A673 (cell line): Measurements from ENCODE around the gene TRAPPC12. TPM values are rescaled to one million over a fixed set of nuclear protein-coding genes. Genes with fewer than 3 reads are reported as not detected.

Source experiments
- BruUV-seq: library from RNA; stranded (reverse); fragments of 400-500 nt; replicated peaks from 2 replicates; lab custom pipeline; 2021; lab: Mats Ljungman, UMichigan
- CTCF ChIA-PET: fragments of 300-600 bp; sonication (Branson Sonifier 250); formaldehyde crosslinking; loops from one replicate; lab custom pipeline; 2022; ENCODE audit warnings: antibody characterized with exemption; lab: Charles Lee
- POLR2A ChIA-PET: fragments of 300-600 bp; sonication (Branson Sonifier 250); formaldehyde crosslinking; loops from one replicate; lab custom pipeline; 2022; ENCODE audit warnings: antibody characterized with exemption; ENCODE audit not compliant: low non-redundant PET; lab: Charles Lee
- DNase-seq: peaks from one replicate; pipeline ENCODE4 v3.0.0-alpha.2; 2015; ENCODE audit warnings: low spot score
- H3K27ac ChIP-seq: fragments of 200-600 bp; sonication (generic); 2 replicates; pipeline ENCODE4 v1.5.1; 2016; ENCODE audit warnings: mixed run types, low read depth, mild to moderate bottlenecking, mixed read lengths, antibody characterized with exemption, low read length; ENCODE audit not compliant: poor library complexity, severe bottlenecking
- H3K27me3 ChIP-seq: fragments of 200-600 bp; sonication (generic); replicated peaks from 2 replicates; pipeline ENCODE4 v1.6.1; 2017; ENCODE audit warnings: mixed run types, low read depth, mild to moderate bottlenecking, mixed read lengths, antibody characterized with exemption, low read length; ENCODE audit not compliant: insufficient read depth, poor library complexity
- H3K36me3 ChIP-seq: fragments of 200-600 bp; sonication (generic); 2 replicates; pipeline ENCODE4 v1.6.1; 2016; ENCODE audit warnings: mixed run types, mild to moderate bottlenecking, mixed read lengths, antibody characterized with exemption, low read length; ENCODE audit not compliant: insufficient read depth, poor library complexity, severe bottlenecking
- H3K4me1 ChIP-seq: fragments of 200-600 bp; sonication (generic); 2 replicates; pipeline ENCODE4 v1.6.1; 2017; ENCODE audit warnings: mixed run types, mild to moderate bottlenecking, mixed read lengths, antibody characterized with exemption, low read length; ENCODE audit not compliant: insufficient read depth, poor library complexity, severe bottlenecking
- H3K4me3 ChIP-seq: fragments of 200-600 bp; sonication (generic); 2 replicates; pipeline ENCODE4 v1.5.1; 2016; ENCODE audit warnings: low read depth, mixed run types, mild to moderate bottlenecking, mixed read lengths, low read length; ENCODE audit not compliant: poor library complexity, severe bottlenecking
- H3K9me3 ChIP-seq: fragments of 200-600 bp; sonication (generic); 2 replicates; pipeline ENCODE4 v1.6.1; 2016; ENCODE audit warnings: mixed run types, low read depth, mild to moderate bottlenecking, mixed read lengths, antibody characterized with exemption, low read length; ENCODE audit not compliant: poor library complexity, severe bottlenecking
- EZH2 ChIP-seq: fragments of 200-600 bp; sonication (generic); IDR thresholded peaks from 2 replicates; pipeline ENCODE4 v1.6.1; 2017; ENCODE audit warnings: borderline replicate concordance, low read depth, mild to moderate bottlenecking, mixed read lengths, antibody characterized with exemption, low read length; ENCODE audit not compliant: poor library complexity, severe bottlenecking
- intact Hi-C: fragments of 100-400 bp; cut with micrococcal nuclease; formaldehyde crosslinking; loops from one replicate; pipeline ENCODE4 v1.10.0; 2022; ENCODE audit not compliant: unreplicated experiment
- total RNA-seq: library from RNA; stranded (reverse); gene quantifications from 2 replicates; pipeline ENCODE4 v1.2.3, GENCODE V29; 2021
- TF ChIP-seq, protein P1 (sequence below): fragments of 300-800, 200-600 bp; sonication (generic); conservative IDR thresholded peaks from 2 replicates; pipeline ENCODE4 v1.5.1; 2017; ENCODE audit warnings: low read depth, mild to moderate bottlenecking, antibody characterized with exemption, low read length, moderate library complexity, mixed read lengths

Gene TRAPPC12
- total RNA-seq, 1 experiment from 2014 or later, result 94.4 TPM

- POLR2A ChIA-PET, result no interaction called here
- intact Hi-C loops, result loop anchor here (10.0 kb wide), 1 partner anchor 1609 kb away; no protein-coding TSS in a partner anchor
Measured at GRCh38 chr2:3463186-3463835, 83.8 kb downstream of the TRAPPC12 start.

GRCh38 chr2:3463944-3464343, 84.5 kb downstream of the TRAPPC12 start:
- BruUV-seq, result no TSS peak
- no peak overlapping the region for H3K27ac ChIP-seq
- ChIA-PET CTCF (no interaction called here), POLR2A (no interaction called here)
- H3K9me3 ChIP-seq, result no peaks in the 10 kb centered on the region
- intact Hi-C loops, result loop anchor here (10.0 kb wide), 1 partner anchor 1609 kb away; no protein-coding TSS in a partner anchor
- no peak for TF ChIP-seq EZH2
- TF ChIP-seq, protein P1, sequence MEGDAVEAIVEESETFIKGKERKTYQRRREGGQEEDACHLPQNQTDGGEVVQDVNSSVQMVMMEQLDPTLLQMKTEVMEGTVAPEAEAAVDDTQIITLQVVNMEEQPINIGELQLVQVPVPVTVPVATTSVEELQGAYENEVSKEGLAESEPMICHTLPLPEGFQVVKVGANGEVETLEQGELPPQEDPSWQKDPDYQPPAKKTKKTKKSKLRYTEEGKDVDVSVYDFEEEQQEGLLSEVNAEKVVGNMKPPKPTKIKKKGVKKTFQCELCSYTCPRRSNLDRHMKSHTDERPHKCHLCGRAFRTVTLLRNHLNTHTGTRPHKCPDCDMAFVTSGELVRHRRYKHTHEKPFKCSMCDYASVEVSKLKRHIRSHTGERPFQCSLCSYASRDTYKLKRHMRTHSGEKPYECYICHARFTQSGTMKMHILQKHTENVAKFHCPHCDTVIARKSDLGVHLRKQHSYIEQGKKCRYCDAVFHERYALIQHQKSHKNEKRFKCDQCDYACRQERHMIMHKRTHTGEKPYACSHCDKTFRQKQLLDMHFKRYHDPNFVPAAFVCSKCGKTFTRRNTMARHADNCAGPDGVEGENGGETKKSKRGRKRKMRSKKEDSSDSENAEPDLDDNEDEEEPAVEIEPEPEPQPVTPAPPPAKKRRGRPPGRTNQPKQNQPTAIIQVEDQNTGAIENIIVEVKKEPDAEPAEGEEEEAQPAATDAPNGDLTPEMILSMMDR, result no peak
- no peak overlapping the region for H3K4me3 ChIP-seq
- no peaks in the 10 kb centered on the region for H3K27me3 ChIP-seq
- H3K4me1 ChIP-seq, result peaks cover 12% of the 10 kb centered on the region
- H3K36me3 ChIP-seq, result no peaks in the 10 kb centered on the region
- no peak for DNase-seq

More at GRCh38 chr2:3463186-3463835, 83.8 kb downstream of the TRAPPC12 start:
- no peak overlapping the region for H3K4me3 ChIP-seq
- no peak for DNase-seq
- no peak for TF ChIP-seq EZH2
- TF ChIP-seq, protein P1, result no peak
- no peaks in the 10 kb centered on the region for H3K36me3 ChIP-seq
- no TSS peak for BruUV-seq
- no peak overlapping the region for H3K27ac ChIP-seq
- no peaks in the 10 kb centered on the region for H3K27me3 ChIP-seq
- CTCF ChIA-PET, result no interaction called here
- no peaks in the 10 kb centered on the region for H3K9me3 ChIP-seq
- H3K4me1 ChIP-seq, result peaks cover 12% of the 10 kb centered on the region

- POLR2A ChIA-PET, result interaction anchor here (0.6 kb wide), 1 partner anchor 1672 kb away, joined by 3 read pairs; no protein-coding TSS in a partner anchor
- TF ChIP-seq, protein P1, result no peak
- TF ChIP-seq EZH2, result no peak
- H3K27ac ChIP-seq, result no peak overlapping the region
- CTCF ChIA-PET, result no interaction called here
- DNase-seq, result no peak
- no TSS peak for BruUV-seq
- no peaks in the 10 kb centered on the region for H3K27me3 ChIP-seq
- H3K4me3 ChIP-seq, result no peak overlapping the region
- no peaks in the 10 kb centered on the region for H3K36me3 ChIP-seq
- H3K9me3 ChIP-seq, result no peaks in the 10 kb centered on the region
- intact Hi-C loops, result loop anchor here (10.0 kb wide), 1 partner anchor 1610 kb away; no protein-coding TSS in a partner anchor
- H3K4me1 ChIP-seq, result peaks cover 12% of the 10 kb centered on the region
Measured at GRCh38 chr2:3464401-3465005, 85.0 kb downstream of the TRAPPC12 start.
